Neural progenitor cell (in vitro differentiated cells): Measurements from ENCODE around the gene ACER3.

ENCODE experiments used
- EZH2 ChIP-seq: fragments of 200-600 bp; sonication (generic); IDR thresholded peaks from 2 replicates; pipeline ENCODE4 v1.6.1; 2017; ENCODE audit warnings: antibody characterized with exemption, mild to moderate bottlenecking, moderate library complexity
- TF ChIP-seq, protein P1 (sequence below): fragments of 200-600 bp; sonication (generic); IDR thresholded peaks from 2 replicates; pipeline ENCODE4 v1.5.1; 2017; ENCODE audit warnings: antibody characterized with exemption, mild to moderate bottlenecking

GRCh38 chr11:76825726-76826396 lies 34.9 kb upstream of the ACER3 start:
- TF ChIP-seq, protein P1, sequence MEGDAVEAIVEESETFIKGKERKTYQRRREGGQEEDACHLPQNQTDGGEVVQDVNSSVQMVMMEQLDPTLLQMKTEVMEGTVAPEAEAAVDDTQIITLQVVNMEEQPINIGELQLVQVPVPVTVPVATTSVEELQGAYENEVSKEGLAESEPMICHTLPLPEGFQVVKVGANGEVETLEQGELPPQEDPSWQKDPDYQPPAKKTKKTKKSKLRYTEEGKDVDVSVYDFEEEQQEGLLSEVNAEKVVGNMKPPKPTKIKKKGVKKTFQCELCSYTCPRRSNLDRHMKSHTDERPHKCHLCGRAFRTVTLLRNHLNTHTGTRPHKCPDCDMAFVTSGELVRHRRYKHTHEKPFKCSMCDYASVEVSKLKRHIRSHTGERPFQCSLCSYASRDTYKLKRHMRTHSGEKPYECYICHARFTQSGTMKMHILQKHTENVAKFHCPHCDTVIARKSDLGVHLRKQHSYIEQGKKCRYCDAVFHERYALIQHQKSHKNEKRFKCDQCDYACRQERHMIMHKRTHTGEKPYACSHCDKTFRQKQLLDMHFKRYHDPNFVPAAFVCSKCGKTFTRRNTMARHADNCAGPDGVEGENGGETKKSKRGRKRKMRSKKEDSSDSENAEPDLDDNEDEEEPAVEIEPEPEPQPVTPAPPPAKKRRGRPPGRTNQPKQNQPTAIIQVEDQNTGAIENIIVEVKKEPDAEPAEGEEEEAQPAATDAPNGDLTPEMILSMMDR = no peak
- no peak for TF ChIP-seq EZH2
